GM12878 (cell line): ENCODE data around the gene RAB35. TPM values are rescaled to one million over a fixed set of nuclear protein-coding genes. Genes with fewer than 3 reads are reported as not detected.

ENCODE experiments used
- CEBPB ChIP-seq, 2 experiments: fragments of 150-350 bp in 1 of 2; IDR thresholded peaks; 2 replicates each; pipeline ENCODE4 v1.6.1; 2012 to 2014; ENCODE audit warnings: low read depth in 2 of 2, low read length in 2 of 2, borderline replicate concordance in 1 of 2, inconsistent platforms in 1 of 2
- CHD1 ChIP-seq: IDR thresholded peaks from 2 replicates; pipeline ENCODE4 v1.6.1; 2012; ENCODE audit warnings: low read depth, low read length, improper control_type of control experiment
- EGR1 ChIP-seq, 2 experiments: IDR thresholded peaks; 1 replicate in 1 of 2; 2 replicates in 1 of 2; pipeline ENCODE4 v1.6.1; 2011 to 2012; ENCODE audit warnings: low read depth in 2 of 2, low read length in 2 of 2, borderline replicate concordance in 1 of 2, mild to moderate bottlenecking in 1 of 2, moderate library complexity in 1 of 2
- EP300 ChIP-seq, 2 experiments: fragments of 150-350 bp in 1 of 2; IDR thresholded peaks; 2 replicates each; pipeline ENCODE4 v1.6.1; 2011 to 2012; ENCODE audit warnings: low read depth in 2 of 2, low read length in 2 of 2, borderline replicate concordance in 1 of 2, improper control_type of control experiment in 1 of 2, inconsistent platforms in 1 of 2; ENCODE audit not compliant: control insufficient read depth in 1 of 2
- FOXK2 ChIP-seq: fragments of 450-650 bp; IDR thresholded peaks from 2 replicates; pipeline ENCODE4 v1.6.1; 2017; ENCODE audit warnings: mild to moderate bottlenecking, moderate library complexity
- IKZF1 ChIP-seq: fragments of 450-650 bp; conservative IDR thresholded peaks from 2 replicates; pipeline ENCODE4 v1.6.1; 2017; ENCODE audit warnings: antibody characterized with exemption, mild to moderate bottlenecking
- IRF3 ChIP-seq: fragments of 450-650 bp; IDR thresholded peaks from 2 replicates; pipeline ENCODE4 v1.6.1; 2014; ENCODE audit warnings: mild to moderate bottlenecking
- IRF5 ChIP-seq: fragments of 450-650 bp; IDR thresholded peaks from 2 replicates; pipeline ENCODE4 v1.6.1; 2017; ENCODE audit warnings: borderline replicate concordance
- NR2C1 ChIP-seq: fragments of 450-650 bp; IDR thresholded peaks from 2 replicates; pipeline ENCODE4 v1.6.1; 2017; ENCODE audit warnings: antibody characterized with exemption, mild to moderate bottlenecking, moderate library complexity
- NR2C2 ChIP-seq: IDR thresholded peaks from 2 replicates; pipeline ENCODE4 v1.6.1; 2011; ENCODE audit warnings: borderline replicate concordance, low read depth; ENCODE audit not compliant: control insufficient read depth, insufficient read length
- SP1 ChIP-seq: IDR thresholded peaks from one replicate; pipeline ENCODE4 v1.6.1; 2011; ENCODE audit warnings: low read depth, low read length
- SREBF1 ChIP-seq: IDR thresholded peaks from 2 replicates; pipeline ENCODE4 v1.6.1; 2012; ENCODE audit warnings: mild to moderate bottlenecking, low read length
- YY1 ChIP-seq: IDR thresholded peaks from 2 replicates; pipeline ENCODE4 v1.6.1; 2011; ENCODE audit warnings: low read depth, mild to moderate bottlenecking, low read length
- ZBED1 ChIP-seq: IDR thresholded peaks from 2 replicates; pipeline ENCODE4 v1.6.1; 2016; ENCODE audit warnings: borderline replicate concordance
- ZNF622 ChIP-seq: fragments of 450-650 bp; IDR thresholded peaks from 2 replicates; pipeline ENCODE4 v1.6.1; 2017; ENCODE audit warnings: mild to moderate bottlenecking, inconsistent platforms
- ZZZ3 ChIP-seq: IDR thresholded peaks from 2 replicates; pipeline ENCODE4 v1.6.1; 2011; ENCODE audit warnings: low read depth; ENCODE audit not compliant: control insufficient read depth, insufficient read length
- polyA plus RNA-seq, 11 experiments: library from polyadenylated mRNA; depleted of rRNA in 4 of 11; unstranded in 6 of 11; stranded (reverse) in 5 of 11; fragments of >200 nt; fragmentation: Nextera tagmentation in 4 of 11; fragmentation: Illumina TruSeq in 1 of 11; extraction: Ambion mirVana in 4 of 11; extraction: Trizol in 1 of 11; gene quantifications; 1 replicate in 1 of 11; 2 replicates in 10 of 11; pipeline versions ENCODE4 v1.2.1 to v1.2.3, GENCODE V29; 2011 to 2016; ENCODE audit warnings: inconsistent platforms in 2 of 11, missing spikeins in 2 of 11, low read depth in 1 of 11
- total RNA-seq, 4 experiments: library from RNA; depleted of rRNA in 3 of 4; stranded (reverse); fragments of >200 nt in 3 of 4; fragmentation: Illumina TruSeq in 1 of 4; extraction: Trizol in 1 of 4; gene quantifications; 2 replicates each; pipeline versions ENCODE4 v1.2.1 to v1.2.3, GENCODE V29; 2013 to 2021
- TF ChIP-seq, protein P1 (sequence below): IDR thresholded peaks from 2 replicates; pipeline ENCODE4 v1.6.1; 2012; ENCODE audit warnings: low read depth, low read length, improper control_type of control experiment
- TF ChIP-seq, protein P2 (sequence below): fragments of 450-650 bp; IDR thresholded peaks from 2 replicates; pipeline ENCODE4 v1.6.1; 2017; ENCODE audit warnings: mild to moderate bottlenecking, moderate library complexity
- TF ChIP-seq, protein P3 (sequence below): IDR thresholded peaks from 2 replicates; pipeline ENCODE4 v1.6.1; 2011; ENCODE audit warnings: borderline replicate concordance, low read depth, mild to moderate bottlenecking, moderate library complexity, mixed read lengths, low read length; ENCODE audit not compliant: insufficient read depth; ENCODE audit errors: extremely low read length

The RAB35 gene
- total and polyA plus RNA-seq, 10 of the 15 experiments (the other 5 are each of a cell fraction or from before 2014, with no cell fraction given), result 0.76 to 99.2 (median 43.8) TPM

GRCh38 chr12:120119271-120119973 lies 2.9 kb upstream of the RAB35 start (continued):
- TF ChIP-seq IRF3, result no peak
- no peak; the same call in 1 of the 2 replicates for TF ChIP-seq ZBED1
- TF ChIP-seq NR2C1, result no peak
- TF ChIP-seq CHD1, result no peak
- no peak for TF ChIP-seq SREBF1
- no peak for TF ChIP-seq CEBPB (IDR thresholded peaks at IDR 0.05; ENCODE audit: borderline replicate concordance in 1 of 2, low read depth in 2 of 2, low read length in 2 of 2)
- no peak for TF ChIP-seq YY1
- no peak for TF ChIP-seq ZNF622
- TF ChIP-seq NR2C2, result no peak
- no peak for TF ChIP-seq EGR1 (IDR thresholded peaks at IDR 0.05; ENCODE audit: borderline replicate concordance in 1 of 2, low read depth in 2 of 2, low read length in 2 of 2)
- TF ChIP-seq IRF5, result no peak
- TF ChIP-seq, protein P1, sequence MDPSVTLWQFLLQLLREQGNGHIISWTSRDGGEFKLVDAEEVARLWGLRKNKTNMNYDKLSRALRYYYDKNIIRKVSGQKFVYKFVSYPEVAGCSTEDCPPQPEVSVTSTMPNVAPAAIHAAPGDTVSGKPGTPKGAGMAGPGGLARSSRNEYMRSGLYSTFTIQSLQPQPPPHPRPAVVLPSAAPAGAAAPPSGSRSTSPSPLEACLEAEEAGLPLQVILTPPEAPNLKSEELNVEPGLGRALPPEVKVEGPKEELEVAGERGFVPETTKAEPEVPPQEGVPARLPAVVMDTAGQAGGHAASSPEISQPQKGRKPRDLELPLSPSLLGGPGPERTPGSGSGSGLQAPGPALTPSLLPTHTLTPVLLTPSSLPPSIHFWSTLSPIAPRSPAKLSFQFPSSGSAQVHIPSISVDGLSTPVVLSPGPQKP, result no peak
- TF ChIP-seq IKZF1, result peak; percentile 42; the same call in 1 of the 2 replicates
- TF ChIP-seq, protein P2, sequence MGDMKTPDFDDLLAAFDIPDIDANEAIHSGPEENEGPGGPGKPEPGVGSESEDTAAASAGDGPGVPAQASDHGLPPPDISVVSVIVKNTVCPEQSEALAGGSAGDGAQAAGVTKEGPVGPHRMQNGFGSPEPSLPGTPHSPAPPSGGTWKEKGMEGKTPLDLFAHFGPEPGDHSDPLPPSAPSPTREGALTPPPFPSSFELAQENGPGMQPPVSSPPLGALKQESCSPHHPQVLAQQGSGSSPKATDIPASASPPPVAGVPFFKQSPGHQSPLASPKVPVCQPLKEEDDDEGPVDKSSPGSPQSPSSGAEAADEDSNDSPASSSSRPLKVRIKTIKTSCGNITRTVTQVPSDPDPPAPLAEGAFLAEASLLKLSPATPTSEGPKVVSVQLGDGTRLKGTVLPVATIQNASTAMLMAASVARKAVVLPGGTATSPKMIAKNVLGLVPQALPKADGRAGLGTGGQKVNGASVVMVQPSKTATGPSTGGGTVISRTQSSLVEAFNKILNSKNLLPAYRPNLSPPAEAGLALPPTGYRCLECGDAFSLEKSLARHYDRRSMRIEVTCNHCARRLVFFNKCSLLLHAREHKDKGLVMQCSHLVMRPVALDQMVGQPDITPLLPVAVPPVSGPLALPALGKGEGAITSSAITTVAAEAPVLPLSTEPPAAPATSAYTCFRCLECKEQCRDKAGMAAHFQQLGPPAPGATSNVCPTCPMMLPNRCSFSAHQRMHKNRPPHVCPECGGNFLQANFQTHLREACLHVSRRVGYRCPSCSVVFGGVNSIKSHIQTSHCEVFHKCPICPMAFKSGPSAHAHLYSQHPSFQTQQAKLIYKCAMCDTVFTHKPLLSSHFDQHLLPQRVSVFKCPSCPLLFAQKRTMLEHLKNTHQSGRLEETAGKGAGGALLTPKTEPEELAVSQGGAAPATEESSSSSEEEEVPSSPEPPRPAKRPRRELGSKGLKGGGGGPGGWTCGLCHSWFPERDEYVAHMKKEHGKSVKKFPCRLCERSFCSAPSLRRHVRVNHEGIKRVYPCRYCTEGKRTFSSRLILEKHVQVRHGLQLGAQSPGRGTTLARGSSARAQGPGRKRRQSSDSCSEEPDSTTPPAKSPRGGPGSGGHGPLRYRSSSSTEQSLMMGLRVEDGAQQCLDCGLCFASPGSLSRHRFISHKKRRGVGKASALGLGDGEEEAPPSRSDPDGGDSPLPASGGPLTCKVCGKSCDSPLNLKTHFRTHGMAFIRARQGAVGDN, result no peak
- TF ChIP-seq ZZZ3, result no peak
- TF ChIP-seq FOXK2, result no peak
- TF ChIP-seq SP1, result peak; percentile 25
- TF ChIP-seq, protein P3, sequence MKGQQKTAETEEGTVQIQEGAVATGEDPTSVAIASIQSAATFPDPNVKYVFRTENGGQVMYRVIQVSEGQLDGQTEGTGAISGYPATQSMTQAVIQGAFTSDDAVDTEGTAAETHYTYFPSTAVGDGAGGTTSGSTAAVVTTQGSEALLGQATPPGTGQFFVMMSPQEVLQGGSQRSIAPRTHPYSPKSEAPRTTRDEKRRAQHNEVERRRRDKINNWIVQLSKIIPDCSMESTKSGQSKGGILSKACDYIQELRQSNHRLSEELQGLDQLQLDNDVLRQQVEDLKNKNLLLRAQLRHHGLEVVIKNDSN, result no peak
- peak in 1 of 2 experiments; percentile 33; a peak in 2 of 4 replicates for TF ChIP-seq EP300 (IDR thresholded peaks at IDR 0.05; ENCODE audit: borderline replicate concordance in 1 of 2, control insufficient read depth in 1 of 2, low read depth in 2 of 2, low read length in 2 of 2)
